ENCODE measurements around the gene RLN3.

Gene RLN3

GRCh38 chr19:14027856-14028450, at the start of gene RLN3:
RLN3 (plus strand) TSS chr19:14028148; CDS start chr19:14028205, 57 bp downstream.
- DNase-seq (ENCODE audit: low read depth in 2 of 2), result no peak

GRCh38 chr19:13978351-13979243, 49.4 kb upstream of the RLN3 start:
- DNase-seq (ENCODE audit: low read depth in 2 of 2), result no peak

- DNase-seq (ENCODE audit: low read depth in 2 of 2), result no peak
Observed at GRCh38 chr19:13979244-13979615, 48.7 kb upstream of the RLN3 start.

- no peak for DNase-seq (ENCODE audit: low read depth in 2 of 2)
Observed at GRCh38 chr19:13979686-13980085, 48.3 kb upstream of the RLN3 start.

GRCh38 chr19:13980340-13980739, 47.6 kb upstream of the RLN3 start:
- DNase-seq (ENCODE audit: low read depth in 2 of 2), result no peak

- DNase-seq (ENCODE audit: low read depth in 2 of 2), result no peak
Observed at GRCh38 chr19:13981021-13981420, 46.9 kb upstream of the RLN3 start.

- no peak for DNase-seq (ENCODE audit: low read depth in 2 of 2)
Observed at GRCh38 chr19:13981467-13981866, 46.5 kb upstream of the RLN3 start.

- no peak for DNase-seq (ENCODE audit: low read depth in 2 of 2)
Observed at GRCh38 chr19:13981988-13982501, 45.9 kb upstream of the RLN3 start.

GRCh38 chr19:13982773-13983172, 45.2 kb upstream of the RLN3 start:
- no peak for DNase-seq (ENCODE audit: low read depth in 2 of 2)

GRCh38 chr19:13983213-13983889, 44.6 kb upstream of the RLN3 start:
- no peak for DNase-seq (ENCODE audit: low read depth in 2 of 2)

- DNase-seq (ENCODE audit: low read depth in 2 of 2), result no peak
Observed at GRCh38 chr19:13984186-13984585, 43.8 kb upstream of the RLN3 start.

GRCh38 chr19:13984875-13985741, 42.8 kb upstream of the RLN3 start:
- DNase-seq (ENCODE audit: low read depth in 2 of 2), result no peak

GRCh38 chr19:13985771-13986347, 42.1 kb upstream of the RLN3 start:
- DNase-seq (ENCODE audit: low read depth in 2 of 2), result no peak

GRCh38 chr19:13986348-13986904, 41.5 kb upstream of the RLN3 start:
- DNase-seq (ENCODE audit: low read depth in 2 of 2), result peak; percentile 95 to 98

GRCh38 chr19:13987101-13987890, 40.7 kb upstream of the RLN3 start:
- no peak for DNase-seq (ENCODE audit: low read depth in 2 of 2)

- no peak for DNase-seq (ENCODE audit: low read depth in 2 of 2)
Observed at GRCh38 chr19:13989487-13989886, 38.5 kb upstream of the RLN3 start.

- no peak for DNase-seq (ENCODE audit: low read depth in 2 of 2)
Observed at GRCh38 chr19:13990085-13990484, 37.9 kb upstream of the RLN3 start.

GRCh38 chr19:13992025-13992424, 35.9 kb upstream of the RLN3 start:
- DNase-seq (ENCODE audit: low read depth in 2 of 2), result no peak

GRCh38 chr19:13993590-13994300, 34.2 kb upstream of the RLN3 start:
- DNase-seq (ENCODE audit: low read depth in 2 of 2), result no peak

Data from stimulated activated CD8-positive, alpha-beta memory T cell treated with anti-CD3 and anti-CD28 coated beads, Interleukin-15, amount 100 ng/mL, for 4 hours (primary cell).